ENCODE results near the gene LMX1A. TPM values are rescaled to one million over a fixed set of nuclear protein-coding genes. Genes with fewer than 3 reads are reported as not detected.

LMX1A gene
- total RNA-seq, 1 donor from 2014 or later, result 1.7 TPM

DNA sequence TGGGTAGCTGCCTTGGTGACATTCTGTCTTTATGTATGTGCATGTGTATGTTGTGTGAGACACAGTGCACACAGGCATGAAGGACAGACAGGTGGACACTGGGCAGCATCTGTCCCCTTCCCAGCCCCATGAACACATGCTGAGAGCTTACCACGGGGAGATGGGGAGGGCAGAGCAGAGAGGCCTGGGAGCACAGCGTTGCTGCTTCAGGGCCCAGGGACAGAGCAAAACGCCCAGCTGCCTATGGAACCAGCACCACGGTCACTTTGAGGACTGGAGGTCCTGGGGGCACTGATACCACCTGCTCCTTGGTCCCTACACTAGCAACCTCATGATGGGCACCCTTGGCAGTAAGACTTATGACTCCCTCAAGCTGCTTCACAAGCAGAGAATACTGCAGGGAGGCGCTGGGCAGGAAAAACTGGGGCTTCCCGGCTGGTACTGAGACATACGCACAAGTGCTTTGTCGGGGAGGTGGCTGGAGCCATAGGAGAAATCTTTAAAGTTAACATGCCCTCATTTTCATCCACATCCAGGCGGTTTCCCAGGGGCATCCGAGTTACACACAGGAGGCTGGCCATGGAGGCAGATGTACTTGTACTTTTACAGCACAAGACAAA, 40.3 kb downstream of the LMX1A start:
- TF ChIP-seq, protein P1, sequence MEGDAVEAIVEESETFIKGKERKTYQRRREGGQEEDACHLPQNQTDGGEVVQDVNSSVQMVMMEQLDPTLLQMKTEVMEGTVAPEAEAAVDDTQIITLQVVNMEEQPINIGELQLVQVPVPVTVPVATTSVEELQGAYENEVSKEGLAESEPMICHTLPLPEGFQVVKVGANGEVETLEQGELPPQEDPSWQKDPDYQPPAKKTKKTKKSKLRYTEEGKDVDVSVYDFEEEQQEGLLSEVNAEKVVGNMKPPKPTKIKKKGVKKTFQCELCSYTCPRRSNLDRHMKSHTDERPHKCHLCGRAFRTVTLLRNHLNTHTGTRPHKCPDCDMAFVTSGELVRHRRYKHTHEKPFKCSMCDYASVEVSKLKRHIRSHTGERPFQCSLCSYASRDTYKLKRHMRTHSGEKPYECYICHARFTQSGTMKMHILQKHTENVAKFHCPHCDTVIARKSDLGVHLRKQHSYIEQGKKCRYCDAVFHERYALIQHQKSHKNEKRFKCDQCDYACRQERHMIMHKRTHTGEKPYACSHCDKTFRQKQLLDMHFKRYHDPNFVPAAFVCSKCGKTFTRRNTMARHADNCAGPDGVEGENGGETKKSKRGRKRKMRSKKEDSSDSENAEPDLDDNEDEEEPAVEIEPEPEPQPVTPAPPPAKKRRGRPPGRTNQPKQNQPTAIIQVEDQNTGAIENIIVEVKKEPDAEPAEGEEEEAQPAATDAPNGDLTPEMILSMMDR (IDR thresholded peaks at IDR 0.05), result no peak
- no peak overlapping the region for H3K27ac ChIP-seq
- no peaks in the 10 kb centered on the region for H3K36me3 ChIP-seq
- no peaks in the 10 kb centered on the region for H3K9me3 ChIP-seq
- H3K27me3 ChIP-seq, result no peaks in the 10 kb centered on the region
- H3K4me1 ChIP-seq, result no peaks in the 10 kb centered on the region
- no peak overlapping the region for H3K4me3 ChIP-seq
- intact Hi-C loops (cut with DNase I), result no loop called here
- no peak for DNase-seq (ENCODE audit: low spot score in 2 of 2)

DNA sequence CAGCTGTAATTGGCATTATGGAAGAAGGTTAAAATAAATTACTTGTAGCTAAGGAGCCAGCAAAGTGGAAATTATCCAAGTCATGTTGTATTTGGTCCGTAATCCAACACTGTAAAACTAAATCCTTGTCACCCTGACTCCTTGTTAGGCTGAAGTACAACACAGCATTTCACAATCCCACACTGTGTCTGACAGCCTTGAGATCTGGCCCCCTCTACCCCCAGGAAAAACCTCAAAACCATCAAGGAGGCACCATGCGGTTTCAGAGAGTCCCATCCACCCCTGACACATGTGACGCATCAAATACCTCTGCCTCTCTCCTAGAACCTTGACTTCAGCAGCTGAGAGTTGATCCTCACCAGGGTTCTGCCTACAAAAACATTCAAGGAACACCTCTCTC, 41.0 kb downstream of the LMX1A start:
- H3K4me3 ChIP-seq, result no peak overlapping the region
- no peaks in the 10 kb centered on the region for H3K27me3 ChIP-seq
- intact Hi-C loops (cut with DNase I), result no loop called here
- no peak for DNase-seq (ENCODE audit: low spot score in 2 of 2)
- H3K27ac ChIP-seq, result no peak overlapping the region
- H3K4me1 ChIP-seq, result no peaks in the 10 kb centered on the region
- no peaks in the 10 kb centered on the region for H3K36me3 ChIP-seq
- TF ChIP-seq, protein P1 (IDR thresholded peaks at IDR 0.05), result no peak
- no peaks in the 10 kb centered on the region for H3K9me3 ChIP-seq

DNA sequence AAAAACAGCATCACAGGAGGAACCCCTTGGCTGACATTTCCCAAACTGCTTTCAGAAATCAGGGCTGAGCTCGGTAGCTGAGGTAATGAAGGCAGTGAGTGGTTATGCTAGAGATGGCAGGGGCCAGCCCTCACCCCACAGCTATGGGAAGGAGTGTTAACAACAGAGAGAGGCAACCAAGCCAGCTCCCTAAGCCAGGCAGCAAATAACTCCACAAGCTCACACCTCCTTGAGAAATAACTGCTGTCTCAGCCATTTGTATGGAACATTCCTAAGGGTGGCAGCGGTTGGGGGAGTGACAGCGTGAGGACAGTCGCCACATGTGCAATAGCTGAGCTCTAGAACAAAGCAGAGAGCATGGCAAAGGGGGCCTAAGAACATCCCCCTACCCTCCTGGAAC, 42.6 kb downstream of the LMX1A start:
- no peaks in the 10 kb centered on the region for H3K27me3 ChIP-seq
- no peak overlapping the region for H3K27ac ChIP-seq
- H3K9me3 ChIP-seq, result no peaks in the 10 kb centered on the region
- no peaks in the 10 kb centered on the region for H3K36me3 ChIP-seq
- H3K4me3 ChIP-seq, result no peak overlapping the region
- no peaks in the 10 kb centered on the region for H3K4me1 ChIP-seq
- intact Hi-C loops (cut with DNase I), result no loop called here
- no peak for DNase-seq (ENCODE audit: low spot score in 2 of 2)
- TF ChIP-seq, protein P1 (IDR thresholded peaks at IDR 0.05), result no peak

DNA sequence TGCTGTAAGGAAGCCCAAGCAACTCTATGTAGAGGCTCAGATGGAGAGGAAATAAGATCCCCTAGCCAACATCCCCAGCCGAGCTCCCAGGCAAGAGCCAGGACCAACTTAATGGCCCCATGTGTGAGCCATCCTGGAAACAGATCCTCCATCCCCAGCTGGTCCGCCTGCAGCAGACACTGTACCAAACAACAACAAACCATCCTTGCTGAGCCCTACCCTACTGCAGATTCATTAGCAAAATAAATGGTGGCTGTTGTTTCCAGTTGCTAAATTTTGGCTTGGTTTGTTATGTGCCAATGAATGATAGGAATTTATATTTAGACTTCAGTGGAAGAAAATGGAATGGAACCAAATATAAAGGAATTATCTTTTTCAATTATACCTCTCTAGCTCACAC, 43.9 kb downstream of the LMX1A start:
- no peak overlapping the region for H3K4me3 ChIP-seq
- intact Hi-C loops (cut with DNase I), result no loop called here
- H3K4me1 ChIP-seq, result no peaks in the 10 kb centered on the region
- H3K9me3 ChIP-seq, result no peaks in the 10 kb centered on the region
- TF ChIP-seq, protein P1 (IDR thresholded peaks at IDR 0.05), result no peak
- H3K36me3 ChIP-seq, result no peaks in the 10 kb centered on the region
- no peak for DNase-seq (ENCODE audit: low spot score in 2 of 2)
- H3K27me3 ChIP-seq, result no peaks in the 10 kb centered on the region
- H3K27ac ChIP-seq, result no peak overlapping the region

DNA sequence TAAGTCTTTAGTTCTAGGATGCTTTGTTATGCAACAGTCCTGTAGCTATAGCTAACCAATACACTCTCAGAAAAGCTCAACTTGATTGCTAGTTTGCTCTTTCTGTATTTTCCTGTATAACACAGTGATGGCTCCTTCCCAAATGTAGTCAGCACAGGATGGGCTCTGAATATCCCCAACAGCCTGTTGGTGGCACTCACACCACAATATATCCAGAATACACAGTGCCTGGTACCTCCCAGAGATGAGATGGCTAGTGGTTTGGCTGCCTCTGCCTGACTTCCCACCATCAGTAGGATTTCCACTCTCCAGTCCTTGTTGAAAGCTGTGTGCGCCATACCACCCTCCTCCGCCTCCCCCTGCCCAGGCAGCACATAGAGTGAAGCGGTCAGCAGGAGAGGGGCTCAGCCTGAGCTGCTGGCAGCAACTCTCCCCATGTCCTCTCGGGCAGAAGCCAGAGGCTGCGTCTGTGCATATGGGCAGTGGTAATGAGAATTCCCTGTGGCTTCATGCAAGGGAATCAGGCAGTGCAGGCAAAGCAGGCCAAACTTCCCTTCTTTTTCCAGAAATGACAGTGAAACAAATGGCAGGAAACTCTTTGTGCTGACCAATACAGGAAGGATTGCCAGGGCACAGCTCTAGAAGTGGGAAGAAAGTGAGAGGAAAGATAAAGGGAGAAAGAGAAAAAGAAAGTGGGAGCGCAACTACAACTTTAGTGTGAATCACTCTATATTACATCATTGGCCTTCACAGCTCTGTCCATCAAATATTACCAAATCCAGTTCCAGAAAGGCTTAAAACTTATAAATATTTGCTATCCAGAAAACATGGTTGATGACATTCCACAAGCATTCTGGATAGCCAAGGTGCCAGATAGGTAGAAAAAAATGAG, 49.7 kb downstream of the LMX1A start:
- Histone ChIP-seq H3K9me3 (no peaks in the 10 kb centered on the region), H3K36me3 (no peaks in the 10 kb centered on the region), H3K4me3 (no peak overlapping the region), H3K4me1 (no peaks in the 10 kb centered on the region), H3K27me3 (no peaks in the 10 kb centered on the region), H3K27ac (no peak overlapping the region)
- intact Hi-C loops (cut with DNase I), result no loop called here
- TF ChIP-seq, protein P1 (IDR thresholded peaks at IDR 0.05), result no peak
- DNase-seq (ENCODE audit: low spot score in 2 of 2), result no peak
